ENCODE data around the gene RAI1. TPM values are rescaled to one million over a fixed set of nuclear protein-coding genes. Genes with fewer than 3 reads are reported as not detected.

RAI1 gene
- total RNA-seq, 1 donor from 2014 or later = 46.2 TPM

DNA sequence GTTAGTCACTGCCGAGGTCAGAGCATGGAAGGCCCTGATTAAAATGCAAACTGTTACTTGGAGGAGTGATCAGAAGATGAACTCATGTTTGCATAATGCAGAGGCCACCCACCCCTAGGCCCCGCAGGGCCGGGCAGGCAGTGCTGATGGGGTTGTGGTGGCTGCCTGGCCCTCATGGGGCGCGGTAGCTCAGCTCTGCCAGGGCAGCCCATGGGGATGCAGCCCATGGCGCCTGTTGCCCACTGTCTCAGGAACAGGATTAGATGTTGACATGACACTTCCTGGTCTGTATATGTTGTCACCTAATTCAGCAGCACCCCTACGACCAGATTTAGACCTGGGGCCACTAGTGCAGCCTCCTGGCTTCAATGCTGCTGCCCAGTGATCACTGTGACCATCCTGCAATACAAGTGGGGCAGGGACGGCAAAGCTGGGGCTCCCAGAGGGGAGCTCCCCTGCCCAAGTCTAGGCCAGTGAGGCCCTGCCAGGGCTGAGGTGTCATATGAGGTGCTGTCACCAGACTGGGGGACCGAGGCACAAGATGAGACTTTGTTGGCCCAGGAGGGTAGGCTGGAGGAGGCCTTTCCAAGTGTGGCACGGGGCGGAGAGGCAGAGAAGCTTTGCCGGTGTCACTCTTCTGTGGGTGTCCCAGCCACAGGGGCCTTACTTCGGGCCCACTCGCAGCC lies 49.1 kb downstream of the RAI1 start:
- TF ChIP-seq, protein P1, sequence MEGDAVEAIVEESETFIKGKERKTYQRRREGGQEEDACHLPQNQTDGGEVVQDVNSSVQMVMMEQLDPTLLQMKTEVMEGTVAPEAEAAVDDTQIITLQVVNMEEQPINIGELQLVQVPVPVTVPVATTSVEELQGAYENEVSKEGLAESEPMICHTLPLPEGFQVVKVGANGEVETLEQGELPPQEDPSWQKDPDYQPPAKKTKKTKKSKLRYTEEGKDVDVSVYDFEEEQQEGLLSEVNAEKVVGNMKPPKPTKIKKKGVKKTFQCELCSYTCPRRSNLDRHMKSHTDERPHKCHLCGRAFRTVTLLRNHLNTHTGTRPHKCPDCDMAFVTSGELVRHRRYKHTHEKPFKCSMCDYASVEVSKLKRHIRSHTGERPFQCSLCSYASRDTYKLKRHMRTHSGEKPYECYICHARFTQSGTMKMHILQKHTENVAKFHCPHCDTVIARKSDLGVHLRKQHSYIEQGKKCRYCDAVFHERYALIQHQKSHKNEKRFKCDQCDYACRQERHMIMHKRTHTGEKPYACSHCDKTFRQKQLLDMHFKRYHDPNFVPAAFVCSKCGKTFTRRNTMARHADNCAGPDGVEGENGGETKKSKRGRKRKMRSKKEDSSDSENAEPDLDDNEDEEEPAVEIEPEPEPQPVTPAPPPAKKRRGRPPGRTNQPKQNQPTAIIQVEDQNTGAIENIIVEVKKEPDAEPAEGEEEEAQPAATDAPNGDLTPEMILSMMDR (IDR thresholded peaks at IDR 0.05; ENCODE audit: unreplicated experiment) = no peak
- peaks cover 7% of the 10 kb centered on the region for H3K27me3 Mint-ChIP-seq (ENCODE audit: unreplicated experiment)
- peaks cover 27% of the 10 kb centered on the region for H3K4me1 Mint-ChIP-seq (ENCODE audit: unreplicated experiment)
- peaks cover 7% of the 10 kb centered on the region for H3K36me3 Mint-ChIP-seq (ENCODE audit: low read depth, unreplicated experiment)
- no peak overlapping the region for H3K4me3 Mint-ChIP-seq (ENCODE audit: unreplicated experiment)
- no peak for DNase-seq (ENCODE audit: low spot score)
- H3K27ac Mint-ChIP-seq (ENCODE audit: unreplicated experiment) = no peak overlapping the region
- no peaks in the 10 kb centered on the region for H3K9me3 Mint-ChIP-seq (ENCODE audit: unreplicated experiment)

DNA sequence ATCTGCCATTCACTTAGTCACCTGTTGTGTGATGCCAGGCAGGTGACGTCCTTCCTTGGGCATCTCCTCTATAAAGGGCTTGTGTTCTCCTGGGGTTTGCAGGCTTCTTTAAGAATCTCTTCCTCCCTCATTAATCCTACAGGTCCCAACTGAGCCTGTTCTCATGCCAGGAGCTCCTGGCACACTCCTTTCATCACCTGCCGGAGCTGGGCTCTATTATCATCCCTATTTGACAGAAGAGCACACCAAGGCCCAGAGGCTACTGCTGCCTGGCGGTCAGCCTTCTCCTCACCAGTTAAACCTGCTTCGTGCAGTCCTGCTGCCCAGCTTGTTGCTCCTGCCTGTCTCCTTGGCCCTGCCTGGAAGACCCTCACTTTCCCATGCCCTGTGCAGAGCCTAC lies 51.2 kb downstream of the RAI1 start:
- TF ChIP-seq, protein P1 (IDR thresholded peaks at IDR 0.05; ENCODE audit: unreplicated experiment) = no peak
- no peak for DNase-seq (ENCODE audit: low spot score)
- H3K27me3 Mint-ChIP-seq (ENCODE audit: unreplicated experiment) = peaks cover 9% of the 10 kb centered on the region
- H3K9me3 Mint-ChIP-seq (ENCODE audit: unreplicated experiment) = no peaks in the 10 kb centered on the region
- no peak overlapping the region for H3K27ac Mint-ChIP-seq (ENCODE audit: unreplicated experiment)
- no peak overlapping the region for H3K4me3 Mint-ChIP-seq (ENCODE audit: unreplicated experiment)
- H3K4me1 Mint-ChIP-seq (ENCODE audit: unreplicated experiment) = peaks cover 16% of the 10 kb centered on the region
- peaks cover 5% of the 10 kb centered on the region for H3K36me3 Mint-ChIP-seq (ENCODE audit: low read depth, unreplicated experiment)

GRCh38 chr17:17732892-17733670 lies 51.8 kb downstream of the RAI1 start:
- Mint-ChIP-seq H3K27ac (ENCODE audit: unreplicated experiment) (no peak overlapping the region), H3K4me3 (ENCODE audit: unreplicated experiment) (no peak overlapping the region), H3K4me1 (ENCODE audit: unreplicated experiment) (peaks cover 15% of the 10 kb centered on the region), H3K27me3 (ENCODE audit: unreplicated experiment) (peaks cover 9% of the 10 kb centered on the region), H3K9me3 (ENCODE audit: unreplicated experiment) (no peaks in the 10 kb centered on the region), H3K36me3 (ENCODE audit: low read depth, unreplicated experiment) (peaks cover 5% of the 10 kb centered on the region)
- no peak for DNase-seq (ENCODE audit: low spot score)
- TF ChIP-seq, protein P1 (IDR thresholded peaks at IDR 0.05; ENCODE audit: unreplicated experiment) = no peak

DNA sequence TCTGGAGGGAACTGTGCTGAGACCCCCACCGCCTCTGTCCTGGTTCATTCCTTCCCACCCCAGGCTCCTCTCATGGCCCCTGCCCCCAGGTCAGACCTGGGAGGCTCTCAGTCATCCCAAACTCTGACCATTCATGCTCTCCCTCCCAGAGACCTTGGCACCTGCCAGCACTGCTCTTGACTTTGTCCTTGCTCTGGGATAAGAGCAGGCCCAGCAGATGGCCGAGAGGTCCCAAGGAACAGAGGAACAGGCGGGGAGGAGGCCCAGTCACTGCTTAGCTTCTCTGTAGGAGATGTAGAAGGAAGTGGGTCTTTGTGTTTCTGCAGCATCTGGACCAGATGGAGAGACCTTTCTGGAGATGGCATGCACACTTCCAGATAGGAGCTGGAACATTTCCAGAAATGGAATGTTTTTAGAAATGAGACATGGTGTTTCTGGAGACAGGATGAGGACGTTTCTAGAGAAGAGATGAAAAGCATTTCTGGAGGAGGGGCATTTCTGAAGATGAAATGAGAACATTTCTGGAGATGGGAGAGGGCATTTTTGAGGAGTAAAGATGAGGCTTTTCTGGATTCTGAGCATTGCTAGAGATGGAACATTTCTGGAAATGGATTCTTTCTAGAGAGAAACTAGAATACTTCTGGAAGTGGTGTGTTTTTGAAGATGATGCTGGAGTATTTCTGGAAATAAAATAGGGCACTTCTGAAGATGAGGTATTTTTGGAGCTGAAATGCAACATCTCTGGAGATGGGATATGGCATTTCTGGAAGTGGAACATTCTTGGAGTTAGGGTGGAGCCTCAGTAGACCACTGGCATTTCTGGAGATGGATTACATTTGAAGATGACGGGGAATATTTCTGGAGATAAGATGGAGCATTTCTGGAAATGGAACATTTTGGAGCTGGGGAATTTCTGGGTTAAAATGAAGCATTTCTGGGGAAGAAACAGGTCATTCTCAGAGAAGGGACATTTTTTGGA lies 55.2 kb downstream of the RAI1 start:
- TF ChIP-seq, protein P1 (IDR thresholded peaks at IDR 0.05; ENCODE audit: unreplicated experiment) = no peak
- no peak overlapping the region for H3K4me3 Mint-ChIP-seq (ENCODE audit: unreplicated experiment)

More for the DNA sequence above, 55.2 kb downstream of the RAI1 start:
- peak overlapping the region; percentile 8 for H3K27ac Mint-ChIP-seq (ENCODE audit: unreplicated experiment)
- peaks cover 5% of the 10 kb centered on the region for H3K36me3 Mint-ChIP-seq (ENCODE audit: low read depth, unreplicated experiment)
- no peaks in the 10 kb centered on the region for H3K9me3 Mint-ChIP-seq (ENCODE audit: unreplicated experiment)
- peaks cover 26% of the 10 kb centered on the region for H3K4me1 Mint-ChIP-seq (ENCODE audit: unreplicated experiment)
- DNase-seq (ENCODE audit: low spot score) = no peak
- peaks cover 6% of the 10 kb centered on the region for H3K27me3 Mint-ChIP-seq (ENCODE audit: unreplicated experiment)

All from endothelial cell (in vitro differentiated cells).